A549 (cell line): ENCODE results near the gene SLBP. TPM values are rescaled to one million over a fixed set of nuclear protein-coding genes. Genes with fewer than 3 reads are reported as not detected.

Experiments
- ATAC-seq, 2 experiments: fragments of 200-7000 bp in 1 of 2; fragments of >200 bp in 1 of 2; cut with Nextera tagmentation in 1 of 2; cut with Tn5 transposase in 1 of 2; 3 replicates each; pipeline versions ENCODE4 v1.8.0 to v1.9.1; 2018 to 2020; ENCODE audit warnings: mild to moderate bottlenecking in 1 of 2, moderate library complexity in 1 of 2
- CTCF ChIA-PET: fragments of 300-600 bp; sonication (Branson Sonifier 250); formaldehyde crosslinking; extraction: SDS; loops from one replicate; lab custom pipeline; 2021; ENCODE audit warnings: antibody characterized with exemption, inconsistent platforms; lab: Yijun Ruan, JAX
- POLR2A ChIA-PET: fragments of 350-600 bp; formaldehyde crosslinking; extraction: SDS; loops from one replicate; lab custom pipeline; 2021; ENCODE audit warnings: antibody characterized with exemption, inconsistent platforms; lab: Yijun Ruan, JAX
- DNase-seq, 2 experiments: peaks; one replicate each; pipeline versions ENCODE4 v3.0.0 to v3.0.0-alpha.2; 2011 to 2016; ENCODE audit warnings: low read depth in 1 of 2, low spot score in 1 of 2
- FAIRE-seq: peaks from 2 replicates; lab custom pipeline; 2011; peaks lifted over from hg19 to GRCh38; lab: Jason Lieb, UNC
- H3K27ac ChIP-seq, 2 experiments: fragments of >200 bp; sonication (Bioruptor Twin); formaldehyde crosslinking; 3 replicates each; pipeline ENCODE4 v1.5.1; 2016 to 2017
- H3K4me1 ChIP-seq: fragments of >200 bp; sonication (Bioruptor Twin); formaldehyde crosslinking; 3 replicates; pipeline ENCODE4 v1.6.1; 2016
- H3K4me2 ChIP-seq: fragments of >200 bp; sonication (Bioruptor Twin); formaldehyde crosslinking; 3 replicates; pipeline ENCODE4 v1.6.1; 2016
- H3K4me3 ChIP-seq: fragments of >200 bp; sonication (Bioruptor Twin); formaldehyde crosslinking; 3 replicates; pipeline ENCODE4 v1.5.1; 2016
- H3K9me3 ChIP-seq: fragments of >200 bp; sonication (Bioruptor Twin); formaldehyde crosslinking; 3 replicates; pipeline ENCODE4 v1.6.1; 2016
- CBX8 ChIP-seq: fragments of 200-600 bp; sonication (generic); IDR thresholded peaks from 2 replicates; pipeline ENCODE4 v1.6.1; 2016
- CEBPB ChIP-seq, 2 experiments: fragments of >200 bp in 1 of 2; sonication (Bioruptor Twin) in 1 of 2; formaldehyde crosslinking in 1 of 2; IDR thresholded peaks; 2 replicates each; pipeline ENCODE4 v1.6.1; 2012 to 2016
- CHD2 ChIP-seq: fragments of 150-350 bp; IDR thresholded peaks from 2 replicates; pipeline ENCODE4 v1.6.1; 2014; ENCODE audit warnings: low read length; ENCODE audit not compliant: partially characterized antibody
- EP300 ChIP-seq, 2 experiments: fragments of >200 bp; sonication (Bioruptor Twin); formaldehyde crosslinking; IDR thresholded peaks; 2 replicates in 1 of 2; 3 replicates in 1 of 2; pipeline ENCODE4 v1.6.1; 2016 to 2017
- FOSB ChIP-seq: fragments of 250-450 bp; sonication (Bioruptor Pico); IDR thresholded peaks from 2 replicates; pipeline ENCODE4 v1.5.0; 2020; ENCODE audit warnings: mild to moderate bottlenecking, moderate library complexity
- FOSL2 ChIP-seq, 2 experiments: fragments of 450-650 bp in 1 of 2; fragments of >200 bp in 1 of 2; sonication (Bioruptor Twin) in 1 of 2; formaldehyde crosslinking; IDR thresholded peaks; 2 replicates each; pipeline versions ENCODE4 v1.5.0 to v1.6.1; 2016 to 2020; ENCODE audit warnings: mild to moderate bottlenecking in 1 of 2, moderate library complexity in 1 of 2
- GATA3 ChIP-seq: IDR thresholded peaks from 2 replicates; pipeline ENCODE4 v1.6.1; 2012; ENCODE audit warnings: borderline replicate concordance
- HDAC2 ChIP-seq: fragments of 200-600 bp; sonication (generic); IDR thresholded peaks from 2 replicates; pipeline ENCODE4 v1.6.1; 2016
- HOXB13 ChIP-seq: fragments of 250-450 bp; sonication (Bioruptor Pico); IDR thresholded peaks from 2 replicates; pipeline ENCODE4 v1.5.0; 2020; ENCODE audit warnings: low read depth, mild to moderate bottlenecking, moderate library complexity
- MAFK ChIP-seq: fragments of 450-650 bp; IDR thresholded peaks from 2 replicates; pipeline ENCODE4 v1.6.1; 2014; ENCODE audit not compliant: partially characterized antibody
- MYC ChIP-seq: IDR thresholded peaks from 2 replicates; pipeline ENCODE4 v1.6.1; 2012; ENCODE audit warnings: mild to moderate bottlenecking, inconsistent platforms, low read length, improper control_type of control experiment, borderline replicate concordance
- NR3C1 ChIP-seq: fragments of >200 bp; sonication (Bioruptor Twin); formaldehyde crosslinking; IDR thresholded peaks from 3 replicates; pipeline ENCODE4 v1.6.1; 2017
- POLR2A ChIP-seq: IDR thresholded peaks from 2 replicates; pipeline ENCODE4 v1.6.1; 2012; ENCODE audit warnings: mild to moderate bottlenecking, low read length
- RAD21 ChIP-seq, 2 experiments: fragments of >200 bp in 1 of 2; sonication (Bioruptor Twin) in 1 of 2; formaldehyde crosslinking in 1 of 2; IDR thresholded peaks in 1 of 2; conservative IDR thresholded peaks in 1 of 2; 2 replicates in 1 of 2; 3 replicates in 1 of 2; pipeline ENCODE4 v1.6.1; 2012 to 2018; ENCODE audit warnings: inconsistent platforms in 1 of 2
- RCOR1 ChIP-seq: fragments of 150-350 bp; IDR thresholded peaks from 2 replicates; pipeline ENCODE4 v1.6.1; 2014; ENCODE audit warnings: antibody characterized with exemption, low read length, low read depth
- RNF2 ChIP-seq: fragments of 200-600 bp; sonication (generic); IDR thresholded peaks from 2 replicates; pipeline ENCODE4 v1.6.1; 2016; ENCODE audit warnings: low read depth, mild to moderate bottlenecking, antibody characterized with exemption, moderate library complexity, borderline replicate concordance
- SMC3 ChIP-seq: fragments of >200 bp; sonication (Bioruptor Twin); formaldehyde crosslinking; IDR thresholded peaks from 3 replicates; pipeline ENCODE4 v1.6.1; 2018; ENCODE audit warnings: inconsistent platforms
- SREBF2 ChIP-seq: fragments of 450-650 bp; IDR thresholded peaks from 2 replicates; pipeline ENCODE4 v1.6.1; 2014; ENCODE audit warnings: mild to moderate bottlenecking, moderate library complexity
- TFCP2L1 ChIP-seq: fragments of 250-450 bp; sonication (Bioruptor Pico); IDR thresholded peaks from 2 replicates; pipeline ENCODE4 v1.5.0; 2021; ENCODE audit warnings: mild to moderate bottlenecking
- TP53 ChIP-seq: fragments of 250-450 bp; sonication (Bioruptor Pico); IDR thresholded peaks from 2 replicates; pipeline ENCODE4 v1.5.0; 2021; ENCODE audit warnings: mild to moderate bottlenecking, moderate library complexity
- ZFP36 ChIP-seq: fragments of 450-650 bp; IDR thresholded peaks from 2 replicates; pipeline ENCODE4 v1.6.1; 2014; ENCODE audit warnings: borderline replicate concordance; ENCODE audit not compliant: partially characterized antibody
- ZSCAN20 ChIP-seq: fragments of 250-450 bp; sonication (Bioruptor Pico); IDR thresholded peaks from 2 replicates; pipeline ENCODE4 v1.8.0; 2022; ENCODE audit warnings: mild to moderate bottlenecking, moderate library complexity
- WGBS: methylation state at CpG from one replicate; pipeline ENCODE4 v1.1.6; 2017; ENCODE audit errors: missing lambda C conversion rate; 5-methylcytosine and 5-hydroxymethylcytosine counted together
- polyA plus RNA-seq, 4 experiments: library from polyadenylated mRNA; depleted of rRNA in 3 of 4; stranded (reverse); fragments of >200 nt; fragmentation: RNase III in 1 of 4; extraction: RNeasy Plus Mini Kit Qiagen cat#74134 plus additional on column Dnase treatment in 1 of 4; gene quantifications; 2 replicates in 3 of 4; 3 replicates in 1 of 4; pipeline ENCODE4 v1.2.3, GENCODE V29; 2011 to 2017
- TF ChIP-seq, protein P1 (sequence below): fragments of >200 bp; sonication (Bioruptor Twin); formaldehyde crosslinking; IDR thresholded peaks from 3 replicates; pipeline ENCODE4 v1.5.1; 2016
- TF ChIP-seq, protein P2 (sequence below): IDR thresholded peaks from 2 replicates; pipeline ENCODE4 v1.6.1; 2012
- TF ChIP-seq, protein P3 (sequence below): IDR thresholded peaks from 2 replicates; pipeline ENCODE4 v1.6.1; 2012; ENCODE audit warnings: low read depth, borderline replicate concordance
- TF ChIP-seq, protein P4 (sequence below): fragments of 200-600 bp; sonication (generic); IDR thresholded peaks from 2 replicates; pipeline ENCODE4 v1.6.1; 2016; ENCODE audit warnings: antibody characterized with exemption, mild to moderate bottlenecking, moderate library complexity

Gene SLBP
- polyA plus RNA-seq, 2 of the 4 experiments (the other 2 are of a cell fraction), result 80.5 to 89.9 TPM

DNA sequence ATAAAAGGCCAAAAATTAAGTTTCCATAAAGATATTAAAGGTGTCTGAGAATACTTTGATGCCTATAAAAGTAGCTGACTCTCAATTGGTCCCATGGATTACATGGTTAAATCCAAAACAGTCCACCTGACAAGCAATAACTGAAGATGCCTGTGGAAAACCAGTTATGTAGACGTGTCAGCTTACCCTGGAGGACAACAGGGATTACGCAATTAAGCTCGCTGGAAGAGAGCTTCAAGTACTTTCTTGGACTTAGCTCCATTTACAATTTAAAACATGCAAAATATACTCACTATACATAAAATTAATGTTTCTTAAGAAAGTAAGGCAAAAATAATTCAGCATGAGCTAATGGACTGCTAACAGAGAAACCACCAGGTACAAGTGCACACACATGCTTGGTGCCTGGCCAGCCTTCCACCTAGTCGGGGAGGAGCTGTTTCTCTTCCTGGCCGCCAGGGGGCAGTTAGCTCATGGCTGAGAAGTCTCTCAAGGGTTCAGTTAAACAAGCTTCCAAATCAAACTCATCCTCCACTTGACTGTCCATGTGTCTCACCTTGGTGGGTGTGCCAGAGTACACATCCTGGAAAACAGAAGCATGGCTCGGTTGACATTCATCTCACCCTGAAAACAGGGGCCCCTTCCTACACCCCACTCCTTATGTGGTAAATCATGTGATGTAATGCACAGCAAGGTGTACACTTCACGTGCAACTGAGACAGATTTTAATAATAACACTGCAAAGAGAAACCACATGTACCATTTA, 18.8 kb downstream of the SLBP start:
- Histone ChIP-seq H3K4me2 (no peak overlapping the region), H3K4me3 (no peak overlapping the region), H3K27ac (no peak overlapping the region), H3K4me1 (no peaks in the 10 kb centered on the region), H3K9me3 (no peaks in the 10 kb centered on the region)
- POLR2A ChIA-PET, result interaction anchor here (1.0 to 1.5 kb wide), 3 partner anchors 19 to 34 kb away, joined by 4 to 21 read pairs (median 5); partner anchors contain the start of gene SLBP
- 49% methylated on average over 7 of the region's 7 CpGs for WGBS
- FAIRE-seq (no peak), DNase-seq (peak; percentile 58 to 87), ATAC-seq (peak; percentile 94 to 95)
- CTCF ChIA-PET, result interaction anchor here (0.8 to 10.3 kb wide), 19 partner anchors 8 to 209 kb away, joined by 3 to 108 read pairs (median 4); partner anchors contain the start of genes SLBP and TMEM129
- TF ChIP-seq ZFP36 (peak; percentile 87), CEBPB (IDR thresholded peaks at IDR 0.05) (peak; percentile 80 to 90), MYC (no peak), SMC3 (peak; percentile 53), POLR2A (no peak), CHD2 (no peak), RAD21 (conservative IDR thresholded peaks at IDR 0.05 in 1 of 2, IDR thresholded peaks at IDR 0.05 in 1 of 2) (peak; percentile 36 to 45)
- TF ChIP-seq, protein P1, sequence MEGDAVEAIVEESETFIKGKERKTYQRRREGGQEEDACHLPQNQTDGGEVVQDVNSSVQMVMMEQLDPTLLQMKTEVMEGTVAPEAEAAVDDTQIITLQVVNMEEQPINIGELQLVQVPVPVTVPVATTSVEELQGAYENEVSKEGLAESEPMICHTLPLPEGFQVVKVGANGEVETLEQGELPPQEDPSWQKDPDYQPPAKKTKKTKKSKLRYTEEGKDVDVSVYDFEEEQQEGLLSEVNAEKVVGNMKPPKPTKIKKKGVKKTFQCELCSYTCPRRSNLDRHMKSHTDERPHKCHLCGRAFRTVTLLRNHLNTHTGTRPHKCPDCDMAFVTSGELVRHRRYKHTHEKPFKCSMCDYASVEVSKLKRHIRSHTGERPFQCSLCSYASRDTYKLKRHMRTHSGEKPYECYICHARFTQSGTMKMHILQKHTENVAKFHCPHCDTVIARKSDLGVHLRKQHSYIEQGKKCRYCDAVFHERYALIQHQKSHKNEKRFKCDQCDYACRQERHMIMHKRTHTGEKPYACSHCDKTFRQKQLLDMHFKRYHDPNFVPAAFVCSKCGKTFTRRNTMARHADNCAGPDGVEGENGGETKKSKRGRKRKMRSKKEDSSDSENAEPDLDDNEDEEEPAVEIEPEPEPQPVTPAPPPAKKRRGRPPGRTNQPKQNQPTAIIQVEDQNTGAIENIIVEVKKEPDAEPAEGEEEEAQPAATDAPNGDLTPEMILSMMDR, result peak; percentile 64
- TF ChIP-seq, protein P2, sequence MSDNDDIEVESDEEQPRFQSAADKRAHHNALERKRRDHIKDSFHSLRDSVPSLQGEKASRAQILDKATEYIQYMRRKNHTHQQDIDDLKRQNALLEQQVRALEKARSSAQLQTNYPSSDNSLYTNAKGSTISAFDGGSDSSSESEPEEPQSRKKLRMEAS, result peak; percentile 26; the same call in 1 of the 2 replicates

DNA sequence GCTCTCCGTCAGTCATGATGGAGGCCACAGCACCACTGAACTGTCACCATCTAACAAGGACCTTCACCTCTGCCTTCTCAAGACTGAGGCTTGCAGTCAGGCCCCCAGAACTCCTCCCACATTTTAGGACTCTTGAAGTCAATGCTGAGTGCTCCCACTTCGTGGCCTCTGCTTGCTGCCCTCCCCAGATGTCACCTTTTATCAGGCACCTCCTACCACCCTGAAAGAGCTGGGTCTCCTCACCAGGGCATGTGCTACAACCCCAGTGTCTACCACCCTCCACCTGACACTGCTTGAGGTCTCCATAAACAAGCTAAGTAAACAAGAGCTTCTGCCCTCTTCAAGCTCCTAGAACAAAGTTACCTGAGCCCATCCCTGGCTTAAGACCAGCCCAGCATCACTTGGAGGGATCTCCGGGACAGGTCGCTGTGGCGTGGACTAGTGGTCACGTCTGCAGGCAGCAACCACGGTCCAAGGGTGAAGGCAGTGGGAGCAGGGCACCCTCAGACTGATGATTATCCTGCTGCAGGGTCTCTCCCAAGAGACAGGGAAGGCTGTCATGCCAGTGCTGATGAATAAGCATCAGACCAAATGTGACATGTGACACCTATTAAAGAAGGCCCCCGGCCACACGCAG, 20.3 kb downstream of the SLBP start:
- Histone ChIP-seq H3K4me3 (no peak overlapping the region), H3K9me3 (no peaks in the 10 kb centered on the region)
- WGBS, result 78% methylated on average over 7 of the region's 9 CpGs
- TF ChIP-seq MYC, result no peak
- TF ChIP-seq CBX8, result no peak
- TF ChIP-seq TP53 (CRISPR knock-in tag), result no peak
- no peak for TF ChIP-seq RNF2
- TF ChIP-seq TFCP2L1 (CRISPR knock-in tag), result no peak
- TF ChIP-seq SREBF2, result no peak
- no peak for TF ChIP-seq HOXB13
- TF ChIP-seq FOSL2 (IDR thresholded peaks at IDR 0.05), result no peak
- TF ChIP-seq FOSL2 (CRISPR knock-in tag; IDR thresholded peaks at IDR 0.05), result no peak
- TF ChIP-seq MAFK, result no peak
- TF ChIP-seq, all 56 proteins: peak for 0
- ChIA-PET POLR2A (interaction anchor here (1.1 kb wide), 1 partner anchor 21 kb away, joined by 4 read pairs; the partner anchor contains the start of gene SLBP), CTCF (interaction anchor here (0.9 to 10.3 kb wide), 6 partner anchors 10 to 118 kb away, joined by 4 to 108 read pairs (median 5); no protein-coding TSS in a partner anchor)
- ATAC-seq, result no peak
- no peak for DNase-seq
- no peak overlapping the region for H3K27ac ChIP-seq
- no peak for FAIRE-seq
- H3K4me1 ChIP-seq, result no peaks in the 10 kb centered on the region
- no peak overlapping the region for H3K4me2 ChIP-seq

DNA sequence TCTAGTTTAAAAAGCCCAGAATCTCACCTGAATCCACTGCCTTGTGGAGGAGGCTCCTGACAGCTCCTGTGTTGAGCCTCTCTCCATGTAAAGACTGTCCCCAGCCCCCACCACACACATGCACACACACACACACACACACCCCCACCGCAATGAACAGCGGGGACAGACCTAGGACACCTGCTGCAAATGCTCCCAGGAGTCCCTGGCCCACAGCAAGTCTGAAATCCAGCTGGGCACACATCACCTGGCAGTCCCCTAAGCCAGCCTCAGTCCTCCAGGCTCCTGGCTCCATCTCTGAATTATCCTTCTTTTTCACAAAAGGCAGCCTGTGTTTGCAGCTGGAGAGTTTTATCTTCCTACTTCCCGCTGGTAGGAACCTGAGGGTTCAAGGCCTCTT, 21.4 kb downstream of the SLBP start:
- ATAC-seq (no peak), DNase-seq (no peak), FAIRE-seq (no peak)
- ChIA-PET CTCF (interaction anchor here (1.5 to 10.3 kb wide), 2 partner anchors 11 to 38 kb away, joined by 5 to 108 read pairs; no protein-coding TSS in a partner anchor), POLR2A (interaction anchor here (1.1 kb wide), 1 partner anchor 22 kb away, joined by 4 read pairs; the partner anchor contains the start of gene SLBP)
- WGBS, result 86% methylated on average over 3 of the region's 3 CpGs
- no peak overlapping the region for H3K4me3 ChIP-seq
- H3K9me3 ChIP-seq, result no peaks in the 10 kb centered on the region
- H3K4me2 ChIP-seq, result no peak overlapping the region
- no peaks in the 10 kb centered on the region for H3K4me1 ChIP-seq
- no peak overlapping the region for H3K27ac ChIP-seq
- TF ChIP-seq EP300 (IDR thresholded peaks at IDR 0.05) (no peak), FOSB (CRISPR knock-in tag) (no peak), GATA3 (no peak), TFCP2L1 (CRISPR knock-in tag) (no peak), HDAC2 (no peak), SREBF2 (no peak), NR3C1 (no peak), TP53 (CRISPR knock-in tag) (no peak), FOSL2 (IDR thresholded peaks at IDR 0.05) (no peak), FOSL2 (CRISPR knock-in tag; IDR thresholded peaks at IDR 0.05) (no peak), POLR2A (no peak), ZSCAN20 (CRISPR knock-in tag) (no peak), SMC3 (no peak), RCOR1 (no peak)
- TF ChIP-seq, protein P3, sequence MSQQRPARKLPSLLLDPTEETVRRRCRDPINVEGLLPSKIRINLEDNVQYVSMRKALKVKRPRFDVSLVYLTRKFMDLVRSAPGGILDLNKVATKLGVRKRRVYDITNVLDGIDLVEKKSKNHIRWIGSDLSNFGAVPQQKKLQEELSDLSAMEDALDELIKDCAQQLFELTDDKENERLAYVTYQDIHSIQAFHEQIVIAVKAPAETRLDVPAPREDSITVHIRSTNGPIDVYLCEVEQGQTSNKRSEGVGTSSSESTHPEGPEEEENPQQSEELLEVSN, result no peak
- TF ChIP-seq, protein P4, sequence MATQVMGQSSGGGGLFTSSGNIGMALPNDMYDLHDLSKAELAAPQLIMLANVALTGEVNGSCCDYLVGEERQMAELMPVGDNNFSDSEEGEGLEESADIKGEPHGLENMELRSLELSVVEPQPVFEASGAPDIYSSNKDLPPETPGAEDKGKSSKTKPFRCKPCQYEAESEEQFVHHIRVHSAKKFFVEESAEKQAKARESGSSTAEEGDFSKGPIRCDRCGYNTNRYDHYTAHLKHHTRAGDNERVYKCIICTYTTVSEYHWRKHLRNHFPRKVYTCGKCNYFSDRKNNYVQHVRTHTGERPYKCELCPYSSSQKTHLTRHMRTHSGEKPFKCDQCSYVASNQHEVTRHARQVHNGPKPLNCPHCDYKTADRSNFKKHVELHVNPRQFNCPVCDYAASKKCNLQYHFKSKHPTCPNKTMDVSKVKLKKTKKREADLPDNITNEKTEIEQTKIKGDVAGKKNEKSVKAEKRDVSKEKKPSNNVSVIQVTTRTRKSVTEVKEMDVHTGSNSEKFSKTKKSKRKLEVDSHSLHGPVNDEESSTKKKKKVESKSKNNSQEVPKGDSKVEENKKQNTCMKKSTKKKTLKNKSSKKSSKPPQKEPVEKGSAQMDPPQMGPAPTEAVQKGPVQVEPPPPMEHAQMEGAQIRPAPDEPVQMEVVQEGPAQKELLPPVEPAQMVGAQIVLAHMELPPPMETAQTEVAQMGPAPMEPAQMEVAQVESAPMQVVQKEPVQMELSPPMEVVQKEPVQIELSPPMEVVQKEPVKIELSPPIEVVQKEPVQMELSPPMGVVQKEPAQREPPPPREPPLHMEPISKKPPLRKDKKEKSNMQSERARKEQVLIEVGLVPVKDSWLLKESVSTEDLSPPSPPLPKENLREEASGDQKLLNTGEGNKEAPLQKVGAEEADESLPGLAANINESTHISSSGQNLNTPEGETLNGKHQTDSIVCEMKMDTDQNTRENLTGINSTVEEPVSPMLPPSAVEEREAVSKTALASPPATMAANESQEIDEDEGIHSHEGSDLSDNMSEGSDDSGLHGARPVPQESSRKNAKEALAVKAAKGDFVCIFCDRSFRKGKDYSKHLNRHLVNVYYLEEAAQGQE, result no peak
